GM19397 (cell line): ENCODE results near the gene TGM2.

Experiments used
- ATAC-seq: cut with Tn5 transposase; IDR thresholded peaks from one replicate; pipeline ENCODE4 v1.9.1; 2021; ENCODE audit warnings: mild to moderate bottlenecking, moderate library complexity; ENCODE audit not compliant: unreplicated experiment

TGM2 gene

DNA sequence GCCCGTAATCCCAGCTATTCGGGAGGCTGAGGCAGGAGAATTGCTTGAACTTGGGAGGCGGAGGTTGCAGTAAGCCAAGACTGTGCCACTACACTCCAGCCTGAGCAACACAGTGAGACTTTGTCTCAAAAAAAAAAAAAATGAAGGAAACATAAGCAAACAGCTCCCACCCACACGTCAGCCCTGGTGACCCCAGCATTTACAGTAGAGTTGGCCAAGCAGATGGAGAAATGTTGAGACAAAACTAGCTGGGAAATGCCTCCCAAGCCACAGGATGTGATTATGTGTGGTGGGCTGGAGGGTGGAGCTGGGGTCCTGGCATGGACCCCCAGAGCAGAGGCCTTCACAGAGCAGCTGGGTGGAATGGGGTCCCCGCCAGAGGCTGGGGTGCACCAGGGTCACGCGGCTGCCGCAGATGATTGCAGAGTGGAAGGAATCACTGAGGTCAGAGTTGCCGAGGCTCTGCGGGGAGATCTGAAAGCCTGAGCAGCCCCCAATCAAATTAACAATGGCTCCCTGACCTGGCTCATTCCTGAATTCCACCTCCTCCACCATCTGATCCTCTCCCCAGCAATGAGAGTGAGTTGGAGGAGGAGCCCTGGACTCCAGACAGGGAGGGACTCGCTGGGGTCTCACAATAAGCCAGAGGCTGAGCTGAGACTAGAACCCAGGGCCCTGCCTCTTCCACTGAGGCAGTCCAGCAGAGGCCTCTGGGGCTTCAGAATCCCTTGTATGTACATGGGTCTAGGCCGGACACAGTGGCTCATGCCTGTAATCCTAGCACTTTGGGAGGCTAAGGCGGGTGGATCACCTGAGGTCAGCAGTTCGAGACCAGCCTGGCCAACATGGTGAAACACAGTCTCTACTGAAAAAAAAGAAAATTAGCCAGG, 34.7 kb upstream of the TGM2 start:
- no peak for ATAC-seq

DNA sequence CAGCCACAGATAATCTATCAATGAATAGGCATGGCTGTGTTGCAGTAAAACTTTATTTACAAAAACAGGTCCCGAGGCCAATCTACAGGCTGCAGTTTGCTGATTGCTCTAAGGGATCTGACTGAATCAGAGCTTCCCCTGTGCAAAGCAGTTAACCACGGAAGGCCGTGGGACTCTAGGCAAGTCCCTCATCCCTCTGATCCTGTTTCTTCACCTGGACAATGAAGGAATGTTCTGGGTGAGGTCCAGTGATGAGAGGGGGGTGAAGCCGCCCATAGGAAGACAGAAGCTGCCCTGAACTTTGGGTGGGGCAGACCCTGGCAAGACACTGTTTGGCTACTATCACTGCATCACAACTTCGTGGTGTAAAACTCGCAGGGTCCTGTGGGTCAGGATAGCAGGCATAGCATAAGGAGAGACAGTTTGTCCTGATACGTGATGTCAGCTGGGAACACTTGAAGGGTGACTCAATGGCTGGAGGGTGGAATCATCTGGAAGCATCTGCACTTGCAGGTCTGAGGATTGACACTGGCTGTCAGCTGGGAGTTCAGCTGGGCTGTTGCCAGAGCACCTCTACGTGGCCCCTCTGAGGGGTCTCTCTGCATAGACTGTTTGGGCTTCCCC, 33.3 kb upstream of the TGM2 start:
- ATAC-seq: no peak

DNA sequence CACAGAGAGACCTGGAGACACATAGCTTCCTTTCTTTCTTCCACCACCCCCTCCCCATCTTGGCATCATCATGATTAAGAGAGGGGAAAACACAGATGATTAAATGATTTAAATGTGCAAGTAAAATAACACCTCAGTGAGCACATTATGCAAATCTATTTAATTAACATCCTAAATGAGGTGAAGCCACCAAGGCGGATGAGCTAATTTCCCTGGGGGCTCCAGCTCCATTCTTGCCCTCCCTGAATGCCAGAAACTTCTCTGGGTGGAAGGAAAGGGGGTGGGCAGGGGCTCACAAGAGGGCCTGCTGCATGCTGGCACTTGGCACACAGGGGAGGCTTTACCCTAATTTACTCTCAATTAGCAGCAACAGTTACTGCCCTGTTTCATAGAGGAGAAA, 32.5 kb upstream of the TGM2 start:
- ATAC-seq: no peak

DNA sequence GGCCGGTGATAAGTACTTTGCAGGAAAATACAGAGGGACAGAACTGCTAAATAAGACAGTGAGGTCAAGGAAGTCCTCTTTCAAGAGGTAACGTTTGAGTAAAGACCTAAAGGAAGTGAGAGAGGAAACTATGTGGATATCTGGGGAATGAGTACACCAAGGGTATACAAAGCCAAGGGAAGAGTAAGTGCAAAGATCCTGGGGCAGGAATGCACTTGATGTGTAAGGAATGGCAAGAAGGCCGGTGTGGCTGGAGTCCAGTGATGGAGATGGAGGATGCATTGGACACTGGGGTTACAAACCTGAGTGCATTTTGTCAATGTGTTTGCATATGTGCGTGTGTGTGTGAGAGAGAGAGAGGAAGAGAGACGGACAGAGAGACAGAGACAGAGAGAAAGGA, 32.1 kb upstream of the TGM2 start:
- ATAC-seq: no peak

DNA sequence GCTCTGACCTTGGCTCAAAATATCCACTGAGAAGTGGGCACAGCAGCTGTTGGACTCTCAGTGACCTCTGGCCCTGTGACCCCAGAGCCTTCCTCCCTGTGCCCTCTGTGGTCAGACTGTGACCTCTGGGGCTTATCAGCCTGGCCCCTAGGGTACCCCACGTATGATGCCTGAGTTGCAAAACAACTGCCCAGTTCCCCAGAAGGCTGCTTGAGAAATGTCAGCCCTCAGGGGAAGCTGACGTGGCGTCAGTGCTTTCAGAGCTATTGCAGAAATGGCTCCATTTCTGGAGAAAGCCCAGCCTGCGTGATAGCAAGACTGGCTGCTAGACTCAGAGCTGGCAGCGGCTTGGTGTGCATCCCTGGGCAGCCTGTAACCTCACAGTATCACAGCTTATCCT, 31.5 kb upstream of the TGM2 start:
- no peak for ATAC-seq

DNA sequence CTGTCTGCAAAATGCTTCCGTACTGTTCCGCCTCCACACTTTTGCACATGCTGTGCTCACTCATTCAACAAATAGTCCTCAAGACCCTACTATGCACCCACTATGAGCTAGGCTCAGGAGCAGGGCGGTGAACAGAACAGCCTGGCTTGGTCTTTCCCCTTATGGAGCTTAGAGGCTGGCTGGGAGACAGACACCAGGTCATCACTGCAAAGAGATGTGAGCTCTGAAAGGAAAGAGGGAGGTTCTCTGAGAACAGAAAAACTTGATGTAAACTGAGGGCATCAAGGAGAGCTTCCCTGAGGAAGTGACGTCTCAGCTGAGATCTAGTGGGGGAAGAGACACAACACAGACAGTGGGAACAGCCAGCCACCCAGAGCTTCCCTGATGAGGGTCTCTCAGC, 31.0 kb upstream of the TGM2 start:
- no peak for ATAC-seq

DNA sequence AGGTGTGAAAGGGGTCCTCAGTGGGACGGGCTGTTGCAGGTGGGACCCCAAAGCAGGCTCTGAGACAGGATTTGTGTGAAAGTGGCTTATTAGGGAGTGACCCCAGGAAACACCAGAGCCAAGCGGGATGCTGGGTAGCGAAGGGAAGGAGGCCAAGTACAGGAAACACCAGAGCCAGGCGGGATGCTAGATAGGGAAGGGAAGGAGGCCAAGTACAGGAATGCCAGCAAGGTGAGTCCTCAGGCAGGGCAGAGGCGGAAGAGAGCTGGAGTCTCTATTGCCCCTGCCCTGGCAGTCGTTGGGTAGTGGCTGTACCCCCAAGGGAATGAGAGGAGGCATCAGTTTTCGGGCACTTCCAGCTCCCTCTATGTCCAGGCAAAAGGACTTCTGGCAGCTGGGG, 30.5 kb upstream of the TGM2 start:
- ATAC-seq: no peak

DNA sequence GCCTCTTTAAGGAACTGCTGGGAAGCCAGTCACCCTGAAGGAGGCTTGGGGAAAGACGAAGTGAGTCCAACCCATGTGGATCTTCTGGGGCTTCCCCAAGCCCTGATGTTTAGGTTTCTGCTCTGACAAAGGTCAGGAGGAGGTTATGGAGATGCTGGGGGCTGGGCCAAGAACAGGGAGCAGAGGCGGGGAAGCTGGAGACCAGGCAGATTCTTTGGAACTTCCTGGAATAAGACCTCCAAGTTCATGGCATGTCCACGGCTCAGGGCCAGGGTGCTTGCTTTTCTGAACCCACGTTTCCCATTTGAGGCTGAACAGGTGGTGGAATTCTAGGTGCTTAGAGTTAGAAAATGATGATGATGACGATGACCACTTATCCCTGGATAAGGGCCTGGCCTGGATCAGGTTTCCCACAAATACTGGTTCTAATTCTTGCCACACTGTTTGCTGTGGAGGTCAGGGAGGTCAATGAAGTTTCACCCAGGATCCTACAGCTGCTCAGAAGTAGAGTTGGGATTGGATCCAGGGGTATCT, 30.0 kb upstream of the TGM2 start:
- ATAC-seq: no peak

DNA sequence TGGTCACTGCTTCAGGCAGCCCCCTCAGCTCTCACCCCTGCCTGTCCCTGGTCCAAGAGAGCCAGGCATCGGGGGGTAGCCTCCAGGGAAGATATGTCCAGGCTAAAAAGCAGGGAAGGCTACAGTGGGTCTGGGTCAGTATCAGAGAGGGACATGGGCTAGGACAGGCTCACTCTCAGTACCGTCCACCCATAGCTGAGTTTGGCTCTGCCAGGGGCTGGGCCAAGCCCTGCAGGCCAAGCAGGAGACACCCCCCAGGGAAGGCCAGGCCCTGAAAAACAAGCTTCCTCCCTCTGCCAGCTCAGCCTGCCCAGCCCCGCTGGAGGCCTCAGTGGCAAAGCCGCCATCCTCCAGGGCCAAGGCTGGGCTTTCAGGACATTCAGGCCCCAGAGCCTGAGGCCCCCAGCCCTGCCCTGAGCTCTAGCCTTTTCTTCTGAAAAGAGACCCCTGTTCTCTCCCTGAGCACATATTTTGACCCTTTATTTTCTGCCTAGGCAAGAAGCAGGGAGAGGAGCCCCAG, 28.6 kb upstream of the TGM2 start:
- ATAC-seq: no peak

DNA sequence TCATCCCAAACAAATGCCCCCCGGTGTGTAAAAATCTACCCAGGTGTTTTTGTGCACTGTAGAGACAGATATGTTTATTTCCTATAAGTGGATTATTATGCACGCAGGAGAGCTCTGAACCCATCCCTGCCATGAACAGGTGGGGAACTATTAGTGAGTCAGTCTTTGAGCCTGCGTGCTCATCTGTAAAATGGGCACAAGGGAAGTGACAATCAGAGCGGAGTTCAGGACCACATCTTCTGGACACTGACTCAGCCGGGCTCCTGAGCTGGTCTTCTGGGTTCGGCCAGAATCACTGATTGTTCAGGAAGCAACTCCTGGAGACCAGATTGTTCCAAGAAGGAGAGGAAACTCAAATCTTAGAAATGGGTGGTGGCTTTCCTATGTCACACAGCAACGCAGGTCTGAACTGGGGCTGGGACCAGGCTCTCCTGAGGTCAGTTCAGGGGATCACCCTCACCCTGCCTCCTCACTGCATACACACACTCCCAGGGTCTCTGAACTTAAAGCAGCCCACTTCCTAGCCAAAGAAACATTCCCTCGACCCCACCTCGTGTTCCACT, 27.3 kb upstream of the TGM2 start:
- no peak for ATAC-seq

DNA sequence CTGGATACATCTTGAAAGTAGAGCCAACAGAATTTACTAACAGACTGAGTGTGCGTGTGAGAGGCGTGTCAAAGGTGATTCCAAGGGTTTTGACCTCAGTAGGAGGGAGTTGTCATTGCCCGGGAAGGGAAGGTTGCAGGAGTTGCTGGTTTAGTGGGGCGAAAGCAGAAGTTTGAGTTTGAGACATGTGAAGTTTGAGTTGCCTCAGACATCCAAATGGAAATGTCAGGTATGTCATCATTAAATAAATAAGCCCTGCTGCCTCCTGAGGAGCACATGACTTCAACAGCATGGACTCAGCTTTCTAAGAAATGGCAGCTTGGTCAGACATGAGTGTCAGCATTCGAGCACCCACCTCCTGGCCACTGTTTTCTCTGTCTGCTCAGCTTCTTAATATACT, 26.6 kb upstream of the TGM2 start:
- no peak for ATAC-seq

DNA sequence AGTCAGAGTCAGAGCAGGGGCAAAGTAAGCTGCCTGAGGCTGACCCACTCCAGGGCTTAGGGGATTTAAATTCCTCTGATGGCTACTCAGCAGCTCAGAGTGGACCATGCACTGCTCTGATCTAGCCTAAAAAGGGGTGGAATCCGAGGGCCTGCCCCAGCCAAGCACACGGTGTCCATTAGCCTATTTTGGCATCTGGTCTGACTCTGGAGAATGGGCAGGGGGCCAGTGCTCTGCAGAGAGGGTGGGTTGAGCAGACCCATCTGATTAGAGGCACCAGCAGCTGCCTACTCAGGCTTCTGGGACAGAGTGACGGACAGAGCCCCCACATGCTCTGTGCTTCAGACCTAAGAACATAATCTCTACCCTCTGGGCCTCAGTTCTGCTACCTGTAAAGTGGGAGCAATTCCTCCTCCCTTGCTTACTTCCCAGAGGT, 25.9 kb upstream of the TGM2 start:
- ATAC-seq: no peak

DNA sequence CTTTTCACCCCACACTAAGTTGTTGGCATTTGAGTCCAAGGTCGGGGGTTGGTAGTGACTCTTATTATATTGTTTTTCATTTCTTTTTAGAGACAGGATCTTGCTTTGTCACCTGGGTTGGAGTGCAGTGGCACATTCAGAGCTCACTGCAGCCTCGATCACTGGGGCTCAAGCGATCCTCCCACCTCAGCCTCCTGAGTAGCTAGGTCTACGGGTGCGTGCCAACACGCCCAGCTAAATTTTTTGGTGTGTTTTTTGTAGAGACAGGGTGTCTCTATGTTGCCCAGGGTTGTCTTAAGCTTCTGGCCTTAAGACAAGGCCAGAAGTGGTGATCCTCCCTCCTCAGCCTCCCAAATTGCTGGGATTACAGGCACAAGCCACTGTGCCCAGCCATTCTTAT, 25.1 kb upstream of the TGM2 start:
- ATAC-seq: no peak

DNA sequence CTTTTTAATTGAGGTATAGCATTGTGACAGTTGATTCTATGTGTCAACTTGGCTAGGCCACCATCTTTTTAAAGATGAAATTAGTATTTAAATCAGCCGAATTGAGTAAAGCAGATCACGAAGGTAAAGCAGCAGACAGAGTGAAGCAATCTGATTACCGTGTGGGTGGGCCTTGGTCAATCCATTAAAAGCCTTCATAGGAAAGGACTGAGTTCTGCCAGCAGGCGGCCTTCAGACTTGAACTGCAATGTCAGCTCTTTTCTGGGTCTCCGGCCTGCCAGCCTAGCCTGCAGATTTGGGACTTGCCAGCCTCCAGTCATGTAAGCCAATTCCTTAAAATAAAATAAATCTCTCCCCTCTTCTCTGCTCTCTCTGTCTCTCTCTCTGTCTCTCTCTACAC, 22.4 kb upstream of the TGM2 start:
- no peak for ATAC-seq

DNA sequence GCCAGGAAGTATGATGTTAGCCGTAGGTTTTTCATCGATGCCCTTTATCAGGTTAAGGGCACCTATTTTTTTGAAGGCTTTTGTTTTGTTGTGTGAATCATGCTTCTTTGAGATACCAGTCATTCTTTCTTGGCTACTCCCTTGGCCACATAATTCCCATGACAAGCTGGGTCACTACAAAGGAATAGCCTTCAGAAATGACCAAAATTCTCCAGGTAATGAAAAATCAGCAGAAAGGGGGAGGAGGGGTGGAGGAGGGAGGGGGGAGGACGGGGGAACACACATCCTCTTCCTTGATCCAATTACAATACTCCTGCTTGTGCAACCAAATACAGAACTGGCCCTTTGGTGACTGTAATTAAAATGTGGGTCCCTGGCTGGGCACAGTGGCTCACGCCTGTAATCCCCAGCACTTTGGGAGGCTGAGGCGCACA, 21.7 kb upstream of the TGM2 start:
- ATAC-seq: no peak

DNA sequence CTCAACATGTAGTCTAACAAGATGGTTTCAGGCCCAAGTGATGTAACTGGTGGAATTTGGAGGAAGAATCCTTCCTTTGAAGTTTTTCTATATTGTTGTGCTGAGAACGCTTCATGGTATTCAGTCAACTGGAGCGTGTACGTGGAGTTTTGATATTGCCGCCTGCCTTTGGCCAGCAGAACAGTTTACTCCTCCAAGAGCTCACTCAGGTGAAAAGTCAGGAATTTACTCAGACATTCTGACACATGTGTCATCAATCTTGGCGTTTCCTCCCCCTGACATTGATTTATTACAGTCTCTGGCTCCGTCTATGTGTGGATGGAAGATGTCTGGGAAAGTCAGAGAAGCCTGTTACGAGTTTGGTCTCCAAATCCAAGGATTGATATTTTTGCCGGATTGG, 19.0 kb upstream of the TGM2 start:
- ATAC-seq: no peak

DNA sequence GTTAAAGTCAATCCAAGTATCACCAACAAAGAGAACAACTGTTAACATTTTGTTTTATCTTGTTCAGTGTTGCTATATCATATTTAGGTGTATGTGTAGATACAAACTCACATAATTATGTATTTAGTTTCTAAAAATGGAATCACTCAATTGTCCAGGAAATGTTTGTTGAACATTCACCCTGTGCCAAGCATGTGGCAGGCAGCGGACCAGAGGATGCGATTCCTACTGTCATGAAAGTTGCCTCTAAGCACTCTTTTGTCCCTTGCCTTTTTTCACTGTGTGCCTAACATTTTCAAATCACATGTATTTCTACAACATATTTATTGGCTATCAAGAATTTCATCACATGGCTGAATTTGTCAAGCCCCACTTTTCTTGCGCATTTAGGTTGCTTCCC, 16.9 kb upstream of the TGM2 start:
- no peak for ATAC-seq

DNA sequence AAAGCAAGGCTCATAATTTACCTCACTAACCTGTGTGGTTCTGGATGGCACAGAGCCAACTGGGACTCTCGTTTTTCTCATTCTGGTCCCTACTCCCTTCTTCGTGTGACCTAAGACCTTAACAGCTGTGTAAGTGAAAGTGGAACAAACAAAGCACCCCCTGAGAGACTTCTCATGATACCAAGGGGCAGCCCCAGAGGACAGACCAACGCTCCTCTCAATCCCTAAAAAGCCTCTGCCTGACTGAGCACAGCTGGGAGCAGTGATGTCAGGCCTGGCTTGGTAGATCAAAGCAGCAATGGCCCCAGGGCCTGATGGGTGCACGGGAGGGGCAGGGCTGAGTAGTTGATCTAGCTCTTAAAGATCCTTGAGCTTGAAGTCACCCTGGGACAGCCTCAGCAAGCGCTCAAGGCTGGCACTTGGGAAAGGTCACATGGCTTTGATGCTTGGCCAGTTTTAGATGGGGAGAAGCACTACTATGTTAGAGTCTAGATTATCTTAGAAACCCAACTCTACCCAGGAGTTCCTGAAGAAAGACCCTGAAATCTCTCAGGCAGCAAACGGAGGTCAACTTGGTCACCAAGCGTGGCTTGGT, 16.2 kb upstream of the TGM2 start:
- ATAC-seq: no peak

DNA sequence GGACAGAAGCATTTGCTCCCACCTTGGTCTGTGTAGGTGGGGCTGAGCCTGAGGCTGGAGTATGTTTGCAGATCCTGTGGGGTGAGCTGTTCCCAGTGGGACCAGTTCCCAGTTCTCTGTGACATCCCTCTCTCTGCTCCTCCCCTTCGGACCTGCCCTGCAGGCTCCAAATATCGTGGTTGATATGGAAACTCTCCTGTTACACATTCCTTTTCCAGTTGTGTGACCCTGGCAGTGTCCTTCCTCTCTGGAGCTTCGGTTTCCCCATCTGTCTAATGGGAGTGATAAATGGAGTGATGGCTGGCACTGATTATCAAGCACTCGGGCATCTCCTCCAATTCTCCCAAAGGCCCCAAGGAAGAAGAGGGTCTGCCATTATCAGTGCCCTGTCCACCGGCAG, 15.7 kb upstream of the TGM2 start:
- no peak for ATAC-seq

DNA sequence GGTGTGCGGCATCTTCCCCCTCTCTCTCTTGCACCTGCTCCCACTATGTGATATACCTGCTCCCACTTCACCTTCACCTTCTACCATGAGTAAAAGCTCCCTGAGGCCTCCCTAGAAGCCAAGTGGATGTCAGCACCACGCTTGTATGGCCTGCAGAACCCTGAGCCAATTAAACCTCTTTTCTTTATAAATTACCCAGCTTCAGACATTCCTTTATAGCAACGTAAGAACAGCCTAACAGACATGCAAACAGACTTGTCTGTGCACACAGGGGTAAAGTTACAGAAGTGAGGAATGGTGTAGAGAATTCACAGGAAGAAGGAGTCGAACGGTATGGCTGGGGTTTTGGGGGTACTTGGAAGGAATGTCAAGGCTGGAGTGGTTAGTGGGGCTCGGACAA, 14.8 kb upstream of the TGM2 start:
- ATAC-seq: no peak

DNA sequence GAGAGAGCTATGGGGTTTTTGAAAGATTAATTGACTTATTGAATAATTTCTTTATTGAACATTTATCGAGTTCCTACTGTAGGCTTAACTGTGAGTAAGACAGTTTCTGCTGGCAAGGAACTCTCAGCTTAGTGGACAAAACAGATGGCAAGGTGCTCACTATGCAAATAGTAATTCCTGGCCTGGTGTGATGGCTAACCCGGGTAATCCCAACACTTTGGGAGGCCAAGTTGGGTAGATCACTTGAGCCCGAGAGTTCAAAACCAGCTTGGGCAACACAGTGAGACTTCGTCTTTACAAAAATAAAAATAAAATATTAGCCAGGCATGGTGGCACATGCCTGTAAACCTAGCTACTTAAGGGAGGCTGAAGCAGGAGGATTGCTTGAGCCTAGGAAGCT, 13.5 kb upstream of the TGM2 start:
- no peak for ATAC-seq
